Measurements from ENCODE around the gene MEF2B. TPM values are rescaled to one million over a fixed set of nuclear protein-coding genes. Genes with fewer than 3 reads are reported as not detected.
"Not testable (repeated sequence)": the region's sequence is repeated elsewhere in the genome, so short reads cannot be mapped to it uniquely, and the experiment has no call there.

The MEF2B gene
- total RNA-seq, 4 donors from 2014 or later = 5.0 to 7.4 TPM; not detected in 2

DNA sequence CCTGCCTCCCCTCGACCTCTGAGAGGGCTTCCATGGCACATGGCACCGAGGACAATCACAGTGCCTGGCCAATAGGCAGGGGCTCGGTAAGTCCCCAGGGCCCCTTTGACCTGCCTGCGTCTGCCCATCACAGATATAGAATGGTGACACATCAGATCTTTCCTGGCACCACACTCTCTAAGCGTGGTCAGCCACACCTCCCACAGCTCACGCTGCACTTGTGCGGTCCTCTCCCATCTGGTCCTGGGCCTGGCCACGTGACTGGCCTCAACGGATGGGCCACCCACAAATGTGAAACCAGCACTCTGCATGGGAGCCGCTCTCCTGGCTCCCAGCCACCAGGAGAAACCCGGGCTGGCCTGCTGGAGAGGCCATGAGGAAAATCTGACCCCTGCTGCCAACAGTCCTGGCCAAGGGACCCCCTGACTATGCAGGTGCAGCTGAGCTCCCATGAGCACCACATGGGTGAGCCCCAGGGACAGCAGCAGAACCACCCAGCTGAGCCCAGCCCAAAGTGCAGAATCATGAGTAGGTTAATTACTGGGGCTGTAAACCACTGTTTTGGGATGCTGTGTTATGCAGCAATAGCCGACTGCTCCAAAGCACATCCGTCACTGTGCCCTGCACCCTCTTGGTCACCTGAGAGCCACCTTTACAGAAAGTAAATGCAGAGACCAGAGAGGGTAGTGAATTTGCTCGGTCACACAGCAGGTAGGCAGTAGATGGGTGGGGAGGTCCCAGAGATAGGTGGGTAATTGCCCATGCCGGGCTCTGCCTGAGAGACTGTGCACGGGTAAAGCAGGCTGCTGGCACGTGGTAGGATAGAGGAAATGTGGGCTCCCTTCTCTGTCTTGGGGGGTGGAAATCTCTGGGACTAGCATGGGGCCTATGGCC is 9.7 kb upstream of the MEF2B start:
- H3K9me3 ChIP-seq = no peaks in the 10 kb centered on the region
- no peak for DNase-seq
- no peaks in the 10 kb centered on the region for H3K27me3 ChIP-seq
- TF ChIP-seq, protein P1, sequence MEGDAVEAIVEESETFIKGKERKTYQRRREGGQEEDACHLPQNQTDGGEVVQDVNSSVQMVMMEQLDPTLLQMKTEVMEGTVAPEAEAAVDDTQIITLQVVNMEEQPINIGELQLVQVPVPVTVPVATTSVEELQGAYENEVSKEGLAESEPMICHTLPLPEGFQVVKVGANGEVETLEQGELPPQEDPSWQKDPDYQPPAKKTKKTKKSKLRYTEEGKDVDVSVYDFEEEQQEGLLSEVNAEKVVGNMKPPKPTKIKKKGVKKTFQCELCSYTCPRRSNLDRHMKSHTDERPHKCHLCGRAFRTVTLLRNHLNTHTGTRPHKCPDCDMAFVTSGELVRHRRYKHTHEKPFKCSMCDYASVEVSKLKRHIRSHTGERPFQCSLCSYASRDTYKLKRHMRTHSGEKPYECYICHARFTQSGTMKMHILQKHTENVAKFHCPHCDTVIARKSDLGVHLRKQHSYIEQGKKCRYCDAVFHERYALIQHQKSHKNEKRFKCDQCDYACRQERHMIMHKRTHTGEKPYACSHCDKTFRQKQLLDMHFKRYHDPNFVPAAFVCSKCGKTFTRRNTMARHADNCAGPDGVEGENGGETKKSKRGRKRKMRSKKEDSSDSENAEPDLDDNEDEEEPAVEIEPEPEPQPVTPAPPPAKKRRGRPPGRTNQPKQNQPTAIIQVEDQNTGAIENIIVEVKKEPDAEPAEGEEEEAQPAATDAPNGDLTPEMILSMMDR (IDR thresholded peaks at IDR 0.05) = no peak
- TF ChIP-seq POLR2A (IDR thresholded peaks at IDR 0.05) = no peak
- no peaks in the 10 kb centered on the region for H3K4me1 ChIP-seq
- H3K36me3 ChIP-seq = peaks cover 0 to 57% (median 0%) of the 10 kb centered on the region in 3 donors
- H3K27ac ChIP-seq = no peak overlapping the region
- no peak overlapping the region for H3K4me3 ChIP-seq

DNA sequence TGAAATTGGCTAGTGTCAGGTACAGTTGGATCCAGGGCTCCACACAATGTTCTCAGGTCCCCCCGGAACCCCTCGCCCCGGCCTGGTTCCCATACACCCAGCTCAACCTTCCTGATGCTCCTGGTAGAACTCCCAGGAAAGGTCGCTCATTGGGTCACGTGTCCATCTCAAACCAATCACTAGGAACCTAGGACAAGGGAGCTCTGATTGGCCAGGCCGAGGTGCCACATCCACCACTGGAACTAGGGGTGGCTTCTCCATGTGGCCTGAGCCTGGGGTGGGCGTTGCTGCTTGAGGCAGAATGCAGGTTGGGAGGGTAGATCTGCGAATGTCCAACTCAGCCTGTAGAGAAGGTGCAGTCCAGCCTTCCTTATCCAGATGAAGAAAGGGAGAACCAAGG is 6.9 kb upstream of the MEF2B start:
- H3K4me3 ChIP-seq = no peak overlapping the region
- H3K36me3 ChIP-seq = peaks cover 0 to 41% (median 0%) of the 10 kb centered on the region in 3 donors
- no peaks in the 10 kb centered on the region for H3K27me3 ChIP-seq
- no peak for DNase-seq
- H3K4me1 ChIP-seq = no peaks in the 10 kb centered on the region
- H3K27ac ChIP-seq = no peak overlapping the region
- no peaks in the 10 kb centered on the region for H3K9me3 ChIP-seq
- no peak for TF ChIP-seq POLR2A (IDR thresholded peaks at IDR 0.05)
- TF ChIP-seq, protein P1 (IDR thresholded peaks at IDR 0.05) = no peak

DNA sequence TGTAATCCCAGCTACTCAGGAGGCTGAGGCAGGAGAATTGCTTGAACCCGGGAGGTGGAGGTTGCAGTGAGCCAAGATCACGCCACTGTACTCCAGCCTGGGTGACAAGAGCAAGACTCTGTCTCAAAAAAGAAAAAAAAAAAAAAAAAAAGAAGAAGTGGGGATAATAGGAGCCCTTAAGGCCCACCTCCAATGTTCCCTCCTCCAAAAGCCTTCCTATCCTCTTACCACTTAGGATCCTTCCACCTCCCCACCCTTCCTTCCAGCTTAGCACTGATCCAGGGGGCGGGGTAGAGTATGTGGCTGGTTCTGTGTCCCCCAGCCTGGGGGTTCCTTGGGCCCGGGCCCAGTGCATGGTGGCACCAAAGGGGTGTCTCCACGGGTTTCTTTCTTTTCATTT is 3.2 kb upstream of the MEF2B start:
- peaks cover 0 to 14% (median 7%) of the 10 kb centered on the region in 4 donors for H3K4me1 ChIP-seq
- not testable (repeated sequence) for H3K4me3 ChIP-seq, H3K9me3 ChIP-seq, DNase-seq, H3K27ac ChIP-seq, H3K27me3 ChIP-seq
- peaks cover 0 to 18% (median 0%) of the 10 kb centered on the region in 3 donors for H3K36me3 ChIP-seq

DNA sequence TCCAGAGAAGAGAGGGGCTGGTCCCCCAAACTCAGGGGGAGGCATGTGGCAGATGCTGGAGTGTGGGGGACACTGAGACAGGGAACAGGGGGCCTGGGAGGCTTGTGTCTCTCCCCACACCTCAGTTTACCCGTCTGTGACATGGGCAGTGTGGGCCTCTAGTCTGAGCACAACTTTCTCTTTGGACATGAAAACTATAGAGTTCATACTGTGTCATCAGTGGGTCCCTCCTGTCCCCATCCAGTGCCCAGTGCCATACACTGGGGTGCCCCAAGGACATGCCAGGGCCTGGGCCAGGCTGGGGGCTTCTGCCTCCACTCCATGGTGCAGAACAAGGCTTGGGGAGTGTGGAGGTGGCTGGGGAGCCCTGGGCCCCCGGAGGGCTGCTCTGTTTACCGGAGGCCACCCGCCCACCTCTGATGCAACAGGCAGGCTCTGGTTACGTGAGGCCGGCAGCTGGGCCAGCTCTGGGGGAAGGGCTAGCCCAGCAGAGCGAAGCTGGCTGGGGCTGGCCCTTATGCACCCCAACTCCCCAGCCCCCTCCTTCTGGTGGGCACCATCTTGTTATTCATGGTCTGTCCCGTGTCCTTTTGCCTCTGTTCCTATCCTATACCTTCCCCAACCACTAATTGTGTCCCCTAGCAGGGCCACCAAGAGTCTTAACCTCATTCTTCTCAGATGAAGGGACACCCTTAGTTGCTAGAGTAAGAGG is 1.9 kb upstream of the MEF2B start:
- TF ChIP-seq, protein P1 (IDR thresholded peaks at IDR 0.05) = no peak
- no peak for TF ChIP-seq POLR2A (IDR thresholded peaks at IDR 0.05)
- H3K27ac ChIP-seq = no peak overlapping the region
- peaks cover 0 to 14% (median 7%) of the 10 kb centered on the region in 4 donors for H3K4me1 ChIP-seq
- H3K4me3 ChIP-seq = no peak overlapping the region
- no peak for DNase-seq
- H3K9me3 ChIP-seq = no peaks in the 10 kb centered on the region
- peaks cover 0 to 10% (median 0%) of the 10 kb centered on the region in 3 donors for H3K36me3 ChIP-seq
- no peaks in the 10 kb centered on the region for H3K27me3 ChIP-seq

DNA sequence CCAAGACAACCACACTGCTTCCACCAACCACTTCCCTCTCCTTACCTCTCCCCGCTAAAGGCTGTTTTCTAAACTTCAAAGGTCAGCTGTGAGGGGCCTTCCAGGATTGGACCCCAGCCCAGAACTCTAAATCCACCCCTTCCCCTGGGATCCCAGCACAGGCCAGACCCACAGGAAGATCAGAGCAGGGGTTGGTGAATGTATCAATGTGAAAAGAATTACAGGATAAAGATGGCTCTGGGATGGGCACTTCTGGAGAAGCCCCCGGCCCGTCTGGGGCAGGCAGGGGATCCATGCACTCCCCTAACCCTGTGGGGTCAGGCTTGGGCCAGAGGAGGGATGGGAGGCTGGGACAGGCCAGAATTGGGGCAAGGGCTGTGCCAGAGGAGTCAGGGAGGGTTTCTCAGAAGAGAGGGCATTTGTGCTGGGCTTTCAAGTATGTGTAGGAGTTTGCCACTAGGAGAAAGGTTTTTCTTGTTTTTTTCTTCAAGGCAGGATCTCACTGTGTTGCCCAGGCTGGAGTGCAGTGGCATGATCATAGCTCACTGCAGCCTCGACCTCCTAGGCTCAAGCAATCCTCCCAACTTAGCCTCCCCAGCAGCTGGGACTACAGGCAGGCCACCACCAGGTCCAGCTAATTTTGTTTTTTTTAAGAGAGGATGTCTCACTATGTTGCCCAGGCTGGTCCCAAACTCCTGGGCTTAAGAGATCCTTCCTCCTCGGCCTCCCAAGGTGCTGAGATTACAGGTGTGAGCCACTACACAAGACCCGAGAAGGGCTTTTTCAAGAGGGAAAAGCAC is 1.0 kb upstream of the MEF2B start:
- H3K4me3 ChIP-seq = no peak overlapping the region
- H3K27ac ChIP-seq = no peak overlapping the region
- H3K36me3 ChIP-seq = peaks cover 0 to 6% (median 0%) of the 10 kb centered on the region in 3 donors
- no peaks in the 10 kb centered on the region for H3K27me3 ChIP-seq
- H3K4me1 ChIP-seq = peaks cover 0 to 14% (median 7%) of the 10 kb centered on the region in 4 donors
- TF ChIP-seq, protein P1 (IDR thresholded peaks at IDR 0.05) = no peak
- TF ChIP-seq POLR2A (IDR thresholded peaks at IDR 0.05) = no peak
- H3K9me3 ChIP-seq = no peaks in the 10 kb centered on the region
- no peak for DNase-seq

Data from Peyer's patch (tissue), 4 donors.